Left ventricle myocardium inferior (tissue), 1 donor: ENCODE data around the gene JARID2. TPM values are rescaled to one million over a fixed set of nuclear protein-coding genes. Genes with fewer than 3 reads are reported as not detected.

ENCODE experiments used
- DNase-seq: peaks from one replicate; pipeline ENCODE4 v3.0.0-alpha.2; 2020
- H3K27ac ChIP-seq: fragments of 200-600 bp; replicated peaks from 2 replicates; pipeline ENCODE4 v1.8.0; 2021
- H3K27me3 ChIP-seq: fragments of 200-600 bp; 2 replicates; pipeline ENCODE4 v1.8.0; 2021; ENCODE audit warnings: low read depth
- H3K36me3 ChIP-seq: fragments of 200-600 bp; 2 replicates; pipeline ENCODE4 v1.8.0; 2021
- H3K4me1 ChIP-seq: fragments of 200-600 bp; 2 replicates; pipeline ENCODE4 v1.8.0; 2021
- H3K4me3 ChIP-seq: fragments of 200-600 bp; 2 replicates; pipeline ENCODE4 v1.8.0; 2021; ENCODE audit warnings: mild to moderate bottlenecking, moderate library complexity
- H3K9me3 ChIP-seq: fragments of 200-600 bp; replicated peaks from 2 replicates; pipeline ENCODE4 v1.8.0; 2021
- CTCF ChIP-seq: fragments of 200-600 bp; IDR thresholded peaks from 2 replicates; pipeline ENCODE4 v1.8.0; 2021; ENCODE audit warnings: antibody characterized with exemption, mild to moderate bottlenecking, borderline replicate concordance
- intact Hi-C: fragments of 100-400 bp; cut with micrococcal nuclease; formaldehyde crosslinking; loops from one replicate; pipeline ENCODE4 v1.11.0; 2022
- total RNA-seq: library from RNA; stranded (reverse); fragmentation: NEBNext Ultra II Directional; extraction: Animal tissue kit (Norgen Biotek cat#: 25700); gene quantifications from one replicate; pipeline ENCODE4 v1.2.1, GENCODE V29; 2021
- donor health status: DM: no; HTN: yes; CAD: no; lungs with severe emphysema.

JARID2 gene
- total RNA-seq, 1 donor from 2014 or later, result 6.5 TPM

GRCh38 chr6:15453622-15454021 is 207.8 kb downstream of the JARID2 start:
- DNase-seq, result peak; percentile 27
- H3K4me1 ChIP-seq, result peaks cover 75% of the 10 kb centered on the region
- peak overlapping the region; percentile 75 for H3K27ac ChIP-seq
- H3K36me3 ChIP-seq, result peaks cover 8% of the 10 kb centered on the region
- H3K27me3 ChIP-seq, result no peaks in the 10 kb centered on the region
- no peaks in the 10 kb centered on the region for H3K9me3 ChIP-seq
- no peak for TF ChIP-seq CTCF
- intact Hi-C loops, result no loop called here
- no peak overlapping the region for H3K4me3 ChIP-seq

- intact Hi-C loops, result no loop called here
These were observed 210.6 kb downstream of the JARID2 start for GRCh38 chr6:15456422-15456821.

GRCh38 chr6:15457121-15457650 is 211.3 kb downstream of the JARID2 start:
- peak overlapping the region; percentile 18 for H3K27ac ChIP-seq

More at GRCh38 chr6:15456422-15456821, 210.6 kb downstream of the JARID2 start:
- no peak overlapping the region for H3K27ac ChIP-seq
- H3K27me3 ChIP-seq, result no peaks in the 10 kb centered on the region
- no peaks in the 10 kb centered on the region for H3K9me3 ChIP-seq
- TF ChIP-seq CTCF, result no peak
- H3K4me3 ChIP-seq, result no peak overlapping the region
- H3K4me1 ChIP-seq, result peaks cover 78% of the 10 kb centered on the region
- peaks cover 8% of the 10 kb centered on the region for H3K36me3 ChIP-seq
- no peak for DNase-seq

GRCh38 chr6:15458021-15458459 is 212.2 kb downstream of the JARID2 start:
- Histone ChIP-seq H3K9me3 (no peaks in the 10 kb centered on the region), H3K27me3 (no peaks in the 10 kb centered on the region), H3K27ac (peak overlapping the region; percentile 25), H3K36me3 (no peaks in the 10 kb centered on the region), H3K4me1 (peaks cover 73% of the 10 kb centered on the region), H3K4me3 (peak overlapping the region; percentile 8)
- no peak for DNase-seq
- intact Hi-C loops, result no loop called here
- TF ChIP-seq CTCF, result no peak

More at GRCh38 chr6:15457121-15457650, 211.3 kb downstream of the JARID2 start:
- Histone ChIP-seq H3K36me3 (peaks cover 5% of the 10 kb centered on the region), H3K27me3 (no peaks in the 10 kb centered on the region), H3K4me1 (peaks cover 73% of the 10 kb centered on the region), H3K9me3 (no peaks in the 10 kb centered on the region), H3K4me3 (peak overlapping the region; percentile 8)
- intact Hi-C loops, result no loop called here
- TF ChIP-seq CTCF, result no peak
- DNase-seq, result no peak

- intact Hi-C loops, result no loop called here
- no peak for TF ChIP-seq CTCF
- no peak overlapping the region for H3K4me3 ChIP-seq
- H3K4me1 ChIP-seq, result peaks cover 66% of the 10 kb centered on the region
- DNase-seq, result no peak
- no peaks in the 10 kb centered on the region for H3K9me3 ChIP-seq
- H3K36me3 ChIP-seq, result no peaks in the 10 kb centered on the region
- H3K27me3 ChIP-seq, result no peaks in the 10 kb centered on the region
- no peak overlapping the region for H3K27ac ChIP-seq
These were observed 214.3 kb downstream of the JARID2 start for GRCh38 chr6:15460110-15460727.
